GM12873 (cell line): ENCODE data around the gene VDAC1.

Experiments
- TF ChIP-seq, protein P1 (sequence below): IDR thresholded peaks from 2 replicates; pipeline ENCODE4 v1.5.1; 2012; ENCODE audit warnings: low read depth, mild to moderate bottlenecking, moderate library complexity, low read length, control low read depth; ENCODE audit not compliant: insufficient read depth; ENCODE audit errors: missing control alignments

VDAC1 gene

GRCh38 chr5:133927300-133928180 lies 77.2 kb downstream of the VDAC1 start:
- TF ChIP-seq, protein P1, sequence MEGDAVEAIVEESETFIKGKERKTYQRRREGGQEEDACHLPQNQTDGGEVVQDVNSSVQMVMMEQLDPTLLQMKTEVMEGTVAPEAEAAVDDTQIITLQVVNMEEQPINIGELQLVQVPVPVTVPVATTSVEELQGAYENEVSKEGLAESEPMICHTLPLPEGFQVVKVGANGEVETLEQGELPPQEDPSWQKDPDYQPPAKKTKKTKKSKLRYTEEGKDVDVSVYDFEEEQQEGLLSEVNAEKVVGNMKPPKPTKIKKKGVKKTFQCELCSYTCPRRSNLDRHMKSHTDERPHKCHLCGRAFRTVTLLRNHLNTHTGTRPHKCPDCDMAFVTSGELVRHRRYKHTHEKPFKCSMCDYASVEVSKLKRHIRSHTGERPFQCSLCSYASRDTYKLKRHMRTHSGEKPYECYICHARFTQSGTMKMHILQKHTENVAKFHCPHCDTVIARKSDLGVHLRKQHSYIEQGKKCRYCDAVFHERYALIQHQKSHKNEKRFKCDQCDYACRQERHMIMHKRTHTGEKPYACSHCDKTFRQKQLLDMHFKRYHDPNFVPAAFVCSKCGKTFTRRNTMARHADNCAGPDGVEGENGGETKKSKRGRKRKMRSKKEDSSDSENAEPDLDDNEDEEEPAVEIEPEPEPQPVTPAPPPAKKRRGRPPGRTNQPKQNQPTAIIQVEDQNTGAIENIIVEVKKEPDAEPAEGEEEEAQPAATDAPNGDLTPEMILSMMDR: no peak

DNA sequence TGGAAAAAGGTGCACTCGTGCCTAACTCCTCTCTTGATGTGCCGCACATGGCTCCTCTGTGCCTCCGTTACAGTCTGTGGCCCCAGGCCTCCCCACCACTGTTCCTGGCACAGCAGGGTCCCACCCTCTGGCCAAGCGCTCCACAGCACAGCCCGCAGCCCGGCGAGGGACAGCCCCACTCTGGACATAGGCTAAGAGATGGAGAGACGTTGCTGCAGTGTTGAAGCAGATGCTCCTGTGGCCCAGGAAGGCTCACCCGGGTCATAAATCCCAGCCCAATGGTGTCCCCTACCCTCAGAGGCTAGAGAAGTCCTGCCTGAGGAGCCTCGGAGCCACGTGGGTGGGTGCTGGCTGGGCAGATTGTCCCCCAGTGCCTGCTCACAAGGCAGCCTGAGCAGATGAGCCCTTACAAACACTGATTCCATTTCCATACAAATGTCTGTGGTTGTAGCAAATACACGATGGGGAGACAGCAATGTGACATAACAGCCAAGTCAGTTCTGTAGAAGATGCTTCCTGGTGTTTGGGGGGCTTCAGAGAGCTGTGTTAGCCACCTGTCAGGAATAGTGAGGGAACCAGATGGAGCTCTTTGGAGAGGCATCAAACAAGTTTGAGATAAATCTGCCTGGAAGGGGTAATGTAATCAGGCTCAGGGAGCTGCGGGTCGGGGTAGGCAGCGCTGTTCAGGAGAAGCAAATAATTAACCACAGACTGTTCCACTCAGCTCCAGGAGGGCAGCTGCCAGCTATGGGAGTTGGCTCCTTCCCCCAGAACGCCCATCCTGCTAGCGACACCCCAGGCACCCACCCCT lies 78.1 kb downstream of the VDAC1 start:
- TF ChIP-seq, protein P1: no peak

DNA sequence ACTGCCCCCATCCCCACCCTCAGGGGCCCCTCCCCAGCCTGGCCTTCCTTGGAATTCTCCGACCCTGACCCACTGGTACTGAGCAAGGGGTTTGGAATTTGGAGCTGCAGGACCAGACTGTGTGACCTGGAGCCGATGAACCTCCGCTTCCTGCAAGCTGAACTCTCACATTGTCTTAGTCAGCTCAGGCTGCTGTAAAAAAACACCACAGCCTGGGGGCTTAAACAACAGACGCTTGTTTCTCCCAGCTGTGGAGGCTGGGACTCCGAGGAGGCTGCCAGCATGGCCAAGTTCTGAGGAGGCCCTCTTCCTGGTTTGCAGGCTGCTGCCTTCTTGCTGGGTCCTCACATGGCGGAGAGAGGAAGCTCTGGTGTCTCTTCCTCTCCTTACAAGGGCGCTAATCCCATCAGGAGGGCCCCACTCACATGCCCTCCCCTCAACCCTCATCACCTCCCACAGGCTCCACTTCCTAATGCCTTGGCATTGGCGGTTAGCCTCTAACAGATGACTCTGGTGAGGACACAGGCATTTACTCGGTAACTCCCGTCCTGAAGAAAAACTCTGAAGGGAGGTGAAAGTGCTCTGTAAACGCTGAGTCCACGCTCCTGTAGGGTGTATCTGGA lies 78.8 kb downstream of the VDAC1 start:
- TF ChIP-seq, protein P1: no peak

- TF ChIP-seq, protein P1: no peak
Measured at GRCh38 chr5:133925269-133925668, 79.5 kb downstream of the VDAC1 start.

DNA sequence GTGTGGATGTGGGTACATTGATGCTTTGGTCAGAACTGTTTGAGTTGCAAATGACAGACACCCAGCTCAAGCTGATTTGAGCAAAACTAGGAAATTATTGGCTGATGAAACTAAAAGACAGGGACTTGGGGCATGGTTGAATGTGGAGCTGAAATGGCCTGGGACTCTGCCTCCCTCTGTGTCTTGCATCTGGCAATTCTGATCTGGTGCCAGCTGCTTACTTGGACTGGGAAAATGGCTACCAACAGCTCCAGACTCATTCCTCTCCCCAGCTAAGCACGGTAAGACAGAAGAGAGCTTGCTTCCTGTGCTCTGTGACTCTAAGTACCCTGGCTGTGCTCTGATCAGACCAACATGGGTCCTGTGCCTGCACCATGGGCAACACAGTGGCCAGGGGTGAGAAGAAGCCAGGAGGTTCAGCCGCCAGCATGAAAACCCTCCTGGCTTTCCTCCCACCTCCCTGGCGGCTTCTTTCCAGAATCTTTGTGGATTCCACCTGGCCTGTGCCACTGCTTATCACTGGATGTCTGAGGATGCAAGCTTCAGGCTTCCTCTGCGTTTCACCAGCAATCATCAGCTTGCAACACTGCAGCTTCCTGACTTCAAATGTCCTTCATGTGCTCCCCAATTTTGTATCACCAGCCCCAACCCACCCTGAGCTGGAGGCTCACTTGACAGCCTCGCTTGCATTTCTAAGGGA lies 80.4 kb downstream of the VDAC1 start:
- TF ChIP-seq, protein P1: no peak

DNA sequence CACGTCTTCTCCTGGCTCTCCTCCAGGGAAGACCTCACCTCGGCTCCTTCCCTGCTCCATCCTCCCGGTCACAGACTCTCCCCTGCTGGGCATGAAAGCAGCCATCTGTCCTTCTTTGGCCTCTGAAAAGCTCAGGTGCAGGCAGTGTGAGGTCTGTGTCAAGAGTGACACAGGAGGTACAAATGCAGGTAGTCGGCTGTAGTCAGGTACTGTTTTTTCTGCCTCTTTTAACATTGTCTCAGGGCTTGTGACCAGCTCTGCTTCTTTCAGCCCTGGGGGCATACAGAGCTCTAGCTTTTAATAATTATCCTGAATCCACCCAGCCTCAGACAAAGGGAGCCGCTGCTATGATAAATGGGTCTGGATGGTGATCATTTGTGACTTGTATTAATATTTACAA lies 82.8 kb downstream of the VDAC1 start:
- TF ChIP-seq, protein P1: no peak
